Left forelimb (tissue), 1 donor: ENCODE data around the gene PIM1.
"Not testable (repeated sequence)": the region's sequence is repeated elsewhere in the genome, so short reads cannot be mapped to it uniquely, and the experiment has no call there.

Experiments
- DNase-seq: peaks from one replicate; pipeline ENCODE4 v3.0.0-alpha.2; 2018; ENCODE audit warnings: low spot score

Gene PIM1

GRCh38 chr6:37171201-37171969 is 1.4 kb downstream of the PIM1 start:
- peak; percentile 71 for DNase-seq

GRCh38 chr6:37171970-37172812 is 2.2 kb downstream of the PIM1 start:
- DNase-seq, result peak; percentile 90

GRCh38 chr6:37172912-37173492 is 3.0 kb downstream of the PIM1 start:
- DNase-seq, result no peak

- DNase-seq, result no peak
Measured at GRCh38 chr6:37173493-37174195, 3.7 kb downstream of the PIM1 start.

- DNase-seq, result no peak
Measured at GRCh38 chr6:37174196-37174514, 4.2 kb downstream of the PIM1 start.

- DNase-seq, result no peak
Measured at GRCh38 chr6:37174515-37175331, 4.8 kb downstream of the PIM1 start.

- no peak for DNase-seq
Measured at GRCh38 chr6:37175332-37176267, 5.6 kb downstream of the PIM1 start.

GRCh38 chr6:37176268-37177076 is 6.5 kb downstream of the PIM1 start:
- no peak for DNase-seq

GRCh38 chr6:37177077-37177934 is 7.4 kb downstream of the PIM1 start:
- DNase-seq, result no peak

- DNase-seq, result no peak
Measured at GRCh38 chr6:37177935-37178517, 8.1 kb downstream of the PIM1 start.

- DNase-seq, result no peak
Measured at GRCh38 chr6:37180075-37180474, 10.1 kb downstream of the PIM1 start.

GRCh38 chr6:37180610-37181009 is 10.7 kb downstream of the PIM1 start:
- not testable (repeated sequence) for DNase-seq

GRCh38 chr6:37182736-37183590 is 13.0 kb downstream of the PIM1 start:
- DNase-seq, result peak; percentile 34

- DNase-seq, result not testable (repeated sequence)
Measured at GRCh38 chr6:37185949-37186720, 16.2 kb downstream of the PIM1 start.

- DNase-seq, result peak; percentile 49
Measured at GRCh38 chr6:37187321-37188022, 17.5 kb downstream of the PIM1 start.
